ENCODE measurements around the gene KLHL29.

The KLHL29 gene

DNA sequence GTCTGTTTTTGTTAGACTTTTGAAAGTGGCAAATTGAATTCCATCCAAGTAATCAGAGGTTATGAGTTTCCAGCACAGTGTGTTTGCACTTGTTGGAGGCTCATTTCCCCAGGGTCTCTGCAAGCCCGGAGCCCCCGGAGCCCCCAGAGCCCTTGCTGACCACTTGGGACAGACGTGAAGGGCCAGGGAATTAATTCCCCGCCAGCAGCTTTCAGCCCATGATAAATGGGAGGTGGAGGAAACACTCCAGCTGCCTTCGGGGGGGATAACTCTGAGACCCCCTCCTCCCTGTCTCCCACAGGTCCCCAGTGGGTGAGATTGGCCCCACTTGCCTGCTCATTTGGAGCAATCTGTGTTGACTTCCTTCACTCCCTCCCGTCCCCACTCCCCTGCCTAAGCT is 79.2 kb downstream of the KLHL29 start:
- no peak for DNase-seq (ENCODE audit: low read depth)
- TF ChIP-seq, protein P1, sequence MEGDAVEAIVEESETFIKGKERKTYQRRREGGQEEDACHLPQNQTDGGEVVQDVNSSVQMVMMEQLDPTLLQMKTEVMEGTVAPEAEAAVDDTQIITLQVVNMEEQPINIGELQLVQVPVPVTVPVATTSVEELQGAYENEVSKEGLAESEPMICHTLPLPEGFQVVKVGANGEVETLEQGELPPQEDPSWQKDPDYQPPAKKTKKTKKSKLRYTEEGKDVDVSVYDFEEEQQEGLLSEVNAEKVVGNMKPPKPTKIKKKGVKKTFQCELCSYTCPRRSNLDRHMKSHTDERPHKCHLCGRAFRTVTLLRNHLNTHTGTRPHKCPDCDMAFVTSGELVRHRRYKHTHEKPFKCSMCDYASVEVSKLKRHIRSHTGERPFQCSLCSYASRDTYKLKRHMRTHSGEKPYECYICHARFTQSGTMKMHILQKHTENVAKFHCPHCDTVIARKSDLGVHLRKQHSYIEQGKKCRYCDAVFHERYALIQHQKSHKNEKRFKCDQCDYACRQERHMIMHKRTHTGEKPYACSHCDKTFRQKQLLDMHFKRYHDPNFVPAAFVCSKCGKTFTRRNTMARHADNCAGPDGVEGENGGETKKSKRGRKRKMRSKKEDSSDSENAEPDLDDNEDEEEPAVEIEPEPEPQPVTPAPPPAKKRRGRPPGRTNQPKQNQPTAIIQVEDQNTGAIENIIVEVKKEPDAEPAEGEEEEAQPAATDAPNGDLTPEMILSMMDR (IDR thresholded peaks at IDR 0.05; ENCODE audit: low read length, missing control alignments), result no peak
- H3K4me3 ChIP-seq (replicated peaks; ENCODE audit: low read depth, low read length), result no peak overlapping the region

DNA sequence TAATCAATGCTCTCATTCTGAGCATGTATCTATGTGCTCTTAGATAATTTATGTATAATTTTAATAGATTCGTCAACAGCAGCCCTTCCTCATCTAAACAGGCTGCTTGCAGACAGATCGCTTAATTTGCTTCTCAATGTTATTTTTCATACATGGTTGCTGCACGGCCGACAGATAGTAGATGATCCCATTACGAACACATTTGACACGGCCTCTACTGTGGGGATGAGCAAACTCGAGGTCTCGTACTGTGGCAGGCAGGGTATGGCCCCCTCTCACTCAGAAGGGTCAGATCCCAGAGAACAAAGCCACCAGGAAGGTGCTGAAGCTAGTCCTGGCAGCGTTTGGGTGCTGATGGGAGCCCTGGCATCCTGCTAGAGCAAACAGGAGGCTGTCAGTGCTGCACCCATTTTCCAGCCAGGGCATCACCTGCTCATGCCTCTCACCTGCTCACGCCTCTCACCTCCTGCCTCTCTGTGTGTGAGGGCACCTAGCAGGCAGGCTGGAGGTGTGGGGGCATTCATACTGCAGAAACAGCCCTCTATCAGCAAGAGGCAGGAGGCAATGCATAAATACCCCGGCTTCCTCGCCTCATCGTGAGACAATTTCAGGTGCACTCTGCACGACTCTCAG is 80.0 kb downstream of the KLHL29 start:
- H3K4me3 ChIP-seq (replicated peaks; ENCODE audit: low read depth, low read length), result no peak overlapping the region
- TF ChIP-seq, protein P1 (IDR thresholded peaks at IDR 0.05; ENCODE audit: low read length, missing control alignments), result no peak
- DNase-seq (ENCODE audit: low read depth), result no peak

DNA sequence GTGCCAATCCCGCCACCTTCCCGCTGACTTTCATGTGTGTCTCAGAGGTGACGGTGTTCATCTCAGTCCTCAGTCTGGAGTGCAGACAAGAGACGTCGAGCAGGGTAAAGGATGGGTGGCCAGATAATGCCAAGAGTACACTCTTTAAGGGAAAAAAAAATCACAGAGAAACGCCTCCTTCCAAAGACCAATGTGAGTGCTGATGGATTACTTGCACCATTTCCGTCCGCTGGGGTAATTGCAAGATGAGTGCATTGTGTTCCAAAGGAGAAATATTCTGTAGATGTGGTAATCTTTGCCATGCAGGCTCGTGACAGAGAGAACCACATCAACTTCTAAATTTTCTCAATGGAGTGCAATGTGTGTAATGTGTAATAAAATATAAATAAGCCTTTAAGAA is 81.0 kb downstream of the KLHL29 start:
- DNase-seq (ENCODE audit: low read depth), result peak; percentile 12
- no peak overlapping the region for H3K4me3 ChIP-seq (replicated peaks; ENCODE audit: low read depth, low read length)
- TF ChIP-seq, protein P1 (IDR thresholded peaks at IDR 0.05; ENCODE audit: low read length, missing control alignments), result no peak

DNA sequence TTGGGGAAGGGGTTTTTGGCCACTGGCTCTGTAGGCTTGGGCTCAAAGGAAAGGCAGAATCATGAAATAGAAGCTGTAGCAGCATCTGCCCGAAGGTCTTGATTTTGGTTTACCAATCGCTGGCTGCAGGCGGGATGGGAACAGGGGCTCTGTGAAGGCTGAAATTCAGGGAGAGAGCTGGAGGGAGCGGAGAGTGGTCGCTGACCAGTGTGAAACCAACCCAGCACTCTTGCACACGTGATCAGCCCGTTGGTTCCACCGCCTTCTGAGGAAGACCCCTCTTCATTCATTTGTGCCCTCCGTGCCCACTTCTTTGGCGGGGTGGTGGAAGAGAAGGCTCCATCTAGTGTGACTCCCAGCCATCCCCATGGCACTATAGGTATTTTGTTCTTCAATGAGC is 82.6 kb downstream of the KLHL29 start:
- H3K4me3 ChIP-seq (replicated peaks; ENCODE audit: low read depth, low read length), result no peak overlapping the region
- TF ChIP-seq, protein P1 (IDR thresholded peaks at IDR 0.05; ENCODE audit: low read length, missing control alignments), result no peak
- DNase-seq (ENCODE audit: low read depth), result no peak

DNA sequence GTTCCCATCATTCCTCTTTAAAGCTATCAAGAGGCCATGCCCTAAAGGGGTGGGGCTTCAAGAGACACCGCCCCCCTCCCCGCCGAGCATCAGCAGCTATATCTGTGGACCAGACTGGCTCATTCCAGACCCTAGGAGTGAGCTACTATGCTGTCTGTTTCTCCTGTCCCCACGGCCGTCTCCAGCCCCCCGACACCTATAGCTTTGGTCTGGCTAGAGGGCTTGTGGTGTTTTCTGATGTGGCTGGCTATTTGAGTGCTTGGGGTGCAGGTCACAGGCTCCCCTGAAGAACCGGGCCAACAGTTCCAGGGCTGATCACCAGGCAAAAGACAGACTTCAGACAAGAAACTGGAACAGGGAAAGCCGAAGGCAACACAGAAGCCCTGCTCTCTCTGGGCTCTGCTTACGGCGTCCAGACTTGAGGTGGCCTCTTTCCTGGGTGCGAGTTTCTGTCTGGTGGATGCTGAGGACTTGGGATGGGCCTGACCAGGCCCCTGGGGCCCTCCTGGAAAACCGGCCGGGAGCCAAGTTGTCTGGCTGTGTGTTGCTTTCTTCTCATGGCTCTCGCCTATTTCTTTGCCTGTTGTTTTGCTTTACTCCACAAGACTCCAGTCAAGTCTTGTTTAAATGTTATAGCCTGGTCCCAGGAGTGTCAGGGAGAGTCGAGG is 83.6 kb downstream of the KLHL29 start:
- no peak for DNase-seq (ENCODE audit: low read depth)
- TF ChIP-seq, protein P1 (IDR thresholded peaks at IDR 0.05; ENCODE audit: low read length, missing control alignments), result no peak
- no peak overlapping the region for H3K4me3 ChIP-seq (replicated peaks; ENCODE audit: low read depth, low read length)

DNA sequence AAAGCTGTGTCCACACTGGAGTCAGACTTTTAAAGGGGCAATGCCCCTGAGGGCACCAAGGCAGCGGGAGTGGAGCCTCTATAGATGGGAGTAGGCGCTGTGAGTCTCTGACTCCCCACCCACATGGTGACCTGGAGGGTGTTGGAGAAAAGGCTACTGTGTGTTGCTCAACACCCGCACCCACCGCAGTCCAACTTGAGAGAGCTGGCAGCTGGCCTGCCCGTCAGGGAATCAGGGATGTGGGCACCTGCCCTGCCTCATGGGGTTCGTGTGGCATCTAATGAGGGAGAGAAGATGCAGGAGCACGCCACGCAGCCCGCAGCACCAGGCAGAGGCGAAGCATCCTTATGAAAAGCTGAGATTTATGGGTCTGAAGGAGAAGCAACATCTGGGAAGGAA is 84.2 kb downstream of the KLHL29 start:
- TF ChIP-seq, protein P1 (IDR thresholded peaks at IDR 0.05; ENCODE audit: low read length, missing control alignments), result no peak
- no peak overlapping the region for H3K4me3 ChIP-seq (replicated peaks; ENCODE audit: low read depth, low read length)
- DNase-seq (ENCODE audit: low read depth), result no peak

DNA sequence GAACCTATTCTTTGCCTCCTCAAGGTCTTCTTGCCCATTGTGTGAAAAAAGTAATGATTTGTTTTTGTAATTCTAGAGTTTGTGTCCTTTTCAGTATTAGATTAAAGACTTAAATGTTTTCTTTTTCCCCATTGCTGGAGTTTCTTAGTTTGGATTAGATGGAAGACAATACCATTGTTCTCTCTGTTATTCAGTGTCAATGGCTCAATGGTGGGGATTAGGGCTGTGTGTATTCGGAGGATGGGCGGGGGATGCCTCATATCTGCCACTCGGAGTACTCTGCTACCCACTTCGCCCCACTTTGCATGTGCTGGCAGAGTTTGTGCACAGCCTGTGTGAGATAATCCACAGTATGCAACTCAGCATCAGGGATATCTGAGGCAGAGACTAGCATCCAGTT is 90.1 kb downstream of the KLHL29 start:
- no peak for DNase-seq (ENCODE audit: low read depth)
- TF ChIP-seq, protein P1 (IDR thresholded peaks at IDR 0.05; ENCODE audit: low read length, missing control alignments), result no peak
- H3K4me3 ChIP-seq (replicated peaks; ENCODE audit: low read depth, low read length), result no peak overlapping the region

Data from fibroblast of pulmonary artery (primary cell).